Neural cell (in vitro differentiated cells): ENCODE measurements around the gene P3H2. TPM values are rescaled to one million over a fixed set of nuclear protein-coding genes. Genes with fewer than 3 reads are reported as not detected.

Experiments used
- H2AFZ ChIP-seq: fragments of 200-600, 300-800 bp; sonication (generic), shearing (Covaris generic); 2 replicates; pipeline ENCODE4 v1.6.0; 2014; ENCODE audit warnings: low read depth, mild to moderate bottlenecking, antibody characterized with exemption, low read length, moderate library complexity
- H3F3A ChIP-seq: fragments of 200-600 bp; shearing (Covaris generic); 2 replicates; pipeline ENCODE4 v1.6.1; 2016; ENCODE audit warnings: mild to moderate bottlenecking, moderate library complexity, mixed read lengths, antibody characterized with exemption, low read length; ENCODE audit not compliant: insufficient read depth, poor library complexity, severe bottlenecking
- H3K27ac ChIP-seq: fragments of 200-600, 300-800 bp; sonication (generic), shearing (Covaris generic); 2 replicates; pipeline ENCODE4 v1.5.1; 2014; ENCODE audit warnings: mild to moderate bottlenecking, low read length, moderate library complexity
- H3K27me3 ChIP-seq: fragments of 300-800, 200-600 bp; sonication (generic), shearing (Covaris generic); 2 replicates; pipeline ENCODE4 v1.6.0; 2014; ENCODE audit warnings: mild to moderate bottlenecking, low read depth, low read length, moderate library complexity; ENCODE audit not compliant: insufficient read depth
- H3K36me3 ChIP-seq: fragments of 300-800, 200-600 bp; sonication (generic), shearing (Covaris generic); 2 replicates; pipeline ENCODE4 v1.5.1; 2014; ENCODE audit warnings: mild to moderate bottlenecking, antibody characterized with exemption, low read length, moderate library complexity; ENCODE audit not compliant: insufficient read depth
- H3K4me2 ChIP-seq: fragments of 300-800, 200-600 bp; sonication (generic), shearing (Covaris generic); 2 replicates; pipeline ENCODE4 v1.6.0; 2014; ENCODE audit warnings: mild to moderate bottlenecking, low read length
- H3K4me3 ChIP-seq: fragments of 300-800, 200-600 bp; sonication (generic), shearing (Covaris generic); 2 replicates; pipeline ENCODE4 v1.5.1; 2014; ENCODE audit warnings: mild to moderate bottlenecking, low read length, moderate library complexity
- H3K79me2 ChIP-seq: fragments of 200-600 bp; shearing (Covaris generic); replicated peaks from 2 replicates; pipeline ENCODE4 v1.6.0; 2014; ENCODE audit warnings: mild to moderate bottlenecking, low read length, moderate library complexity; ENCODE audit not compliant: insufficient read depth
- H3K9ac ChIP-seq: fragments of 300-800, 200-600 bp; sonication (generic), shearing (Covaris generic); 2 replicates; pipeline ENCODE4 v1.6.1; 2016; ENCODE audit warnings: mild to moderate bottlenecking, low read length, mixed read lengths
- H3K9me2 ChIP-seq: fragments of 200-600 bp; shearing (Covaris generic); 2 replicates; pipeline ENCODE4 v1.6.1; 2016; ENCODE audit warnings: mild to moderate bottlenecking, low read length, mixed read lengths; ENCODE audit not compliant: insufficient read depth
- H3K9me3 ChIP-seq: fragments of 200-600, 300-800 bp; sonication (generic), shearing (Covaris generic); 2 replicates; pipeline ENCODE4 v1.6.1; 2016; ENCODE audit warnings: mild to moderate bottlenecking, mixed run types, low read length, moderate library complexity, mixed read lengths
- H4K20me1 ChIP-seq: fragments of 200-600 bp; shearing (Covaris generic); 2 replicates; pipeline ENCODE4 v1.6.1; 2016; ENCODE audit warnings: mild to moderate bottlenecking, mixed run types; ENCODE audit not compliant: insufficient read depth
- EP300 ChIP-seq: fragments of 450-650 bp; conservative IDR thresholded peaks from 2 replicates; pipeline ENCODE4 v1.6.1; 2014; ENCODE audit warnings: antibody characterized with exemption, mild to moderate bottlenecking, moderate library complexity; ENCODE audit not compliant: poor library complexity, severe bottlenecking
- EZH2 ChIP-seq: fragments of 200-600, 300-800 bp; shearing (Covaris generic), sonication (generic); IDR thresholded peaks from 2 replicates; pipeline ENCODE4 v1.6.1; 2014; ENCODE audit warnings: antibody characterized with exemption, low read length, borderline replicate concordance, mild to moderate bottlenecking; ENCODE audit not compliant: insufficient read depth, poor library complexity, severe bottlenecking
- MXI1 ChIP-seq: fragments of 450-650 bp; conservative IDR thresholded peaks from 2 replicates; pipeline ENCODE4 v1.6.1; 2014; ENCODE audit warnings: antibody characterized with exemption, mild to moderate bottlenecking; ENCODE audit not compliant: poor library complexity, severe bottlenecking
- POLR2AphosphoS5 ChIP-seq: IDR thresholded peaks from 2 replicates; pipeline ENCODE4 v1.6.1; 2012
- RAD21 ChIP-seq: fragments of 450-650 bp; conservative IDR thresholded peaks from 2 replicates; pipeline ENCODE4 v1.6.1; 2014; ENCODE audit warnings: antibody characterized with exemption, mild to moderate bottlenecking, moderate library complexity
- SMC3 ChIP-seq: fragments of 450-650 bp; conservative IDR thresholded peaks from 2 replicates; pipeline ENCODE4 v1.6.1; 2014; ENCODE audit warnings: antibody characterized with exemption, mild to moderate bottlenecking, moderate library complexity; ENCODE audit not compliant: poor library complexity
- TAF1 ChIP-seq: IDR thresholded peaks from 2 replicates; pipeline ENCODE4 v1.6.1; 2012; ENCODE audit warnings: low read depth
- polyA plus RNA-seq: library from polyadenylated mRNA; depleted of rRNA; stranded (reverse); fragments of >200 nt; gene quantifications from 2 replicates; pipeline ENCODE4 v1.2.3, GENCODE V29; 2014
- TF ChIP-seq, protein P1 (sequence below): IDR thresholded peaks from 2 replicates; pipeline ENCODE4 v1.6.1; 2012; ENCODE audit warnings: borderline replicate concordance
- TF ChIP-seq, protein P2 (sequence below): fragments of 450-650 bp; IDR thresholded peaks from 2 replicates; pipeline ENCODE4 v1.5.1; 2014; ENCODE audit warnings: antibody characterized with exemption, mild to moderate bottlenecking, moderate library complexity; ENCODE audit not compliant: poor library complexity, severe bottlenecking

The P3H2 gene
- polyA plus RNA-seq, 1 donor from 2014 or later, result 0.68 TPM

DNA sequence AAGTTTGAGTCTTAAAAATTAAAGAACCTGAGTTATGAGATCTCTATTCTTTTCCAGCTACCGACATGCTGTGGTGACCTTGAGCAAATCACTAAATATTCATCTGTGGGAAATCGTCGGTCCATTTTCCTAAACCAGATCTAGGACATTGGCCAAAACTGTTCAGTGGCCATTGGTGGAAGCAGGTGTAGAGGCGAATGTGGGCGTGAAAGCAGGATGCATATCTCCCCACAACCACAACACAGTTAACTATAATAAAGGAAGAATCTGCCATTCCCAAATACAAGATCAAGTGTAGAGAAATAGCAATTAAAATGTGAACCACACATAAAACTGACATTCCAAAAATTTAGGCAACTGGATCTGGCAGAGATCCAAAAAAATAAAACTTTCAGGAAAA, 129.9 kb downstream of the P3H2 start:
- no peak overlapping the region for H3K4me3 ChIP-seq
- H2AFZ ChIP-seq, result no peak overlapping the region
- no peaks in the 10 kb centered on the region for H3K36me3 ChIP-seq

GRCh38 chr3:189988854-189989253, 131.8 kb downstream of the P3H2 start:
- TF ChIP-seq, protein P1, sequence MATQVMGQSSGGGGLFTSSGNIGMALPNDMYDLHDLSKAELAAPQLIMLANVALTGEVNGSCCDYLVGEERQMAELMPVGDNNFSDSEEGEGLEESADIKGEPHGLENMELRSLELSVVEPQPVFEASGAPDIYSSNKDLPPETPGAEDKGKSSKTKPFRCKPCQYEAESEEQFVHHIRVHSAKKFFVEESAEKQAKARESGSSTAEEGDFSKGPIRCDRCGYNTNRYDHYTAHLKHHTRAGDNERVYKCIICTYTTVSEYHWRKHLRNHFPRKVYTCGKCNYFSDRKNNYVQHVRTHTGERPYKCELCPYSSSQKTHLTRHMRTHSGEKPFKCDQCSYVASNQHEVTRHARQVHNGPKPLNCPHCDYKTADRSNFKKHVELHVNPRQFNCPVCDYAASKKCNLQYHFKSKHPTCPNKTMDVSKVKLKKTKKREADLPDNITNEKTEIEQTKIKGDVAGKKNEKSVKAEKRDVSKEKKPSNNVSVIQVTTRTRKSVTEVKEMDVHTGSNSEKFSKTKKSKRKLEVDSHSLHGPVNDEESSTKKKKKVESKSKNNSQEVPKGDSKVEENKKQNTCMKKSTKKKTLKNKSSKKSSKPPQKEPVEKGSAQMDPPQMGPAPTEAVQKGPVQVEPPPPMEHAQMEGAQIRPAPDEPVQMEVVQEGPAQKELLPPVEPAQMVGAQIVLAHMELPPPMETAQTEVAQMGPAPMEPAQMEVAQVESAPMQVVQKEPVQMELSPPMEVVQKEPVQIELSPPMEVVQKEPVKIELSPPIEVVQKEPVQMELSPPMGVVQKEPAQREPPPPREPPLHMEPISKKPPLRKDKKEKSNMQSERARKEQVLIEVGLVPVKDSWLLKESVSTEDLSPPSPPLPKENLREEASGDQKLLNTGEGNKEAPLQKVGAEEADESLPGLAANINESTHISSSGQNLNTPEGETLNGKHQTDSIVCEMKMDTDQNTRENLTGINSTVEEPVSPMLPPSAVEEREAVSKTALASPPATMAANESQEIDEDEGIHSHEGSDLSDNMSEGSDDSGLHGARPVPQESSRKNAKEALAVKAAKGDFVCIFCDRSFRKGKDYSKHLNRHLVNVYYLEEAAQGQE, result no peak
- TF ChIP-seq, protein P2, sequence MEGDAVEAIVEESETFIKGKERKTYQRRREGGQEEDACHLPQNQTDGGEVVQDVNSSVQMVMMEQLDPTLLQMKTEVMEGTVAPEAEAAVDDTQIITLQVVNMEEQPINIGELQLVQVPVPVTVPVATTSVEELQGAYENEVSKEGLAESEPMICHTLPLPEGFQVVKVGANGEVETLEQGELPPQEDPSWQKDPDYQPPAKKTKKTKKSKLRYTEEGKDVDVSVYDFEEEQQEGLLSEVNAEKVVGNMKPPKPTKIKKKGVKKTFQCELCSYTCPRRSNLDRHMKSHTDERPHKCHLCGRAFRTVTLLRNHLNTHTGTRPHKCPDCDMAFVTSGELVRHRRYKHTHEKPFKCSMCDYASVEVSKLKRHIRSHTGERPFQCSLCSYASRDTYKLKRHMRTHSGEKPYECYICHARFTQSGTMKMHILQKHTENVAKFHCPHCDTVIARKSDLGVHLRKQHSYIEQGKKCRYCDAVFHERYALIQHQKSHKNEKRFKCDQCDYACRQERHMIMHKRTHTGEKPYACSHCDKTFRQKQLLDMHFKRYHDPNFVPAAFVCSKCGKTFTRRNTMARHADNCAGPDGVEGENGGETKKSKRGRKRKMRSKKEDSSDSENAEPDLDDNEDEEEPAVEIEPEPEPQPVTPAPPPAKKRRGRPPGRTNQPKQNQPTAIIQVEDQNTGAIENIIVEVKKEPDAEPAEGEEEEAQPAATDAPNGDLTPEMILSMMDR, result no peak
- TF ChIP-seq POLR2AphosphoS5 (no peak), RAD21 (no peak), MXI1 (no peak), EP300 (no peak), SMC3 (no peak), TAF1 (no peak)
- H3K4me2 ChIP-seq, result no peak overlapping the region
- H3F3A ChIP-seq, result no peaks in the 10 kb centered on the region
- H3K27me3 ChIP-seq, result no peaks in the 10 kb centered on the region
- no peaks in the 10 kb centered on the region for H3K36me3 ChIP-seq
- no peak overlapping the region for H2AFZ ChIP-seq
- no peaks in the 10 kb centered on the region for H4K20me1 ChIP-seq
- no peaks in the 10 kb centered on the region for H3K9me2 ChIP-seq
- H3K9ac ChIP-seq, result no peak overlapping the region
- no peaks in the 10 kb centered on the region for H3K79me2 ChIP-seq
- no peak overlapping the region for H3K27ac ChIP-seq
- no peak overlapping the region for H3K4me3 ChIP-seq
- H3K9me3 ChIP-seq, result no peaks in the 10 kb centered on the region

More for the DNA sequence above, 129.9 kb downstream of the P3H2 start:
- Histone ChIP-seq H3K9me3 (no peaks in the 10 kb centered on the region), H3K79me2 (no peaks in the 10 kb centered on the region), H3K27ac (no peak overlapping the region), H3K4me2 (no peak overlapping the region), H3F3A (no peaks in the 10 kb centered on the region), H3K9me2 (no peaks in the 10 kb centered on the region), H4K20me1 (no peaks in the 10 kb centered on the region), H3K9ac (no peak overlapping the region), H3K27me3 (no peaks in the 10 kb centered on the region)
- no peak for TF ChIP-seq TAF1
- TF ChIP-seq, protein P2, result no peak
- TF ChIP-seq MXI1, result no peak
- TF ChIP-seq EZH2, result no peak
- TF ChIP-seq, protein P1, result no peak
- TF ChIP-seq EP300, result no peak
- no peak for TF ChIP-seq SMC3
- no peak for TF ChIP-seq POLR2AphosphoS5
- TF ChIP-seq RAD21, result no peak
